Islet precursor cell (in vitro differentiated cells): ENCODE data around the gene PIM1.
"Not testable (repeated sequence)": the region's sequence is repeated elsewhere in the genome, so short reads cannot be mapped to it uniquely, and the experiment has no call there.

Experiments used
- DNase-seq: peaks from one replicate; pipeline ENCODE4 v3.0.0-alpha.2; 2018

Gene PIM1

DNA sequence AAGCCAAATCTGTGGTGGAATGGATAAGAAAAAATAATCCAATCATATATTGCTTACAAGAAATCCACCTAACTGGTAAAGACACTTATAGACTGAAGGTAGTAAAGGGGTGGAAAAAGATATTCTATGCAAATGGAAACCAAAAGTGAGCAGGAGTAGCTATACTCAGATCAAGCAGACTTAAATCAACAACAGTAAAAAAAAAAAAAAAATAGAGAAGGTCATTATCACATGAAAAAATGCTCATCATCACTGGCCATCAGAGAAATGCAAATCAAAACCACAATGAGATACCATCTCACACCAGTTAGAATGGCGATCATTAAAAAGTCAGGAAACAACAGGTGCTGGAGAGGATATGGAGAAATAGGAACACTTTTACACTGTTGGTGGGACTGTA is 24.9 kb downstream of the PIM1 start:
- not testable (repeated sequence) for DNase-seq

DNA sequence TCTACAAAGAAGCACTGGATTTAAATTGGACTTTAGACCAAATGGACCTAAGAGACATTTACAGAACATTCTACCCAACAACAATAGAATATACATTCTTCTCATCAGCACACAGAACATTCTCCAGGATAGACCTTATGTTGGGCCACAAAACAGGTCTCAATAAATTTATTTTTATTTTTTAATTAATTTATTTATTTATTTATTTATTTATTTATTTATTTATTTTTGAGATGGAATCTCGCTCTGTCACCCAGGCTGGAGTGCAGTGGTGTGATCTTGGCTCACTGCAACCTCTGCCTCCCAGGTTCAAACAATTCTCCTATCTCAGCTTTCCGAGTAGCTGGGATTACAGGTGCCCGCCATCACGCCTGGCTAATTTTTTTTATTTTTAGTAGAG is 26.5 kb downstream of the PIM1 start:
- not testable (repeated sequence) for DNase-seq

DNA sequence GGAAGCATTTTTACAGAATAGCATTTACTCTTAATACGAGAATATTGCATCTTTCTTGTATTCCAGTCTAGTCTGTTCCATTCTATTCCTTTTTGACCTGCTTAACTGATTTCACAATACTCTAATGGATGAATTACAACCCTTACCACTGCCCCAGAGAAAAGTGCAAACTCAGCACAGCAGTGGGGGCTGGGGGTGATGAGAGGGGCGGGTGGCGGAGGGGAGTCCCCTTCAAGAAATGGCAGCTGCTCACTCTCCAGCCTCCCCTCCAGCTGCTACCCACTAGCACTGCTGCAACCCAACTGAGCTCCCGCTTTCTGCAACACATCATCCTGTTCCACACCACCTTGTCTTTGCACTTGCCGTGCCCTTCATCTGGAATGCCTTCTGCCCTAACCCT is 30.1 kb downstream of the PIM1 start:
- DNase-seq, result no peak

DNA sequence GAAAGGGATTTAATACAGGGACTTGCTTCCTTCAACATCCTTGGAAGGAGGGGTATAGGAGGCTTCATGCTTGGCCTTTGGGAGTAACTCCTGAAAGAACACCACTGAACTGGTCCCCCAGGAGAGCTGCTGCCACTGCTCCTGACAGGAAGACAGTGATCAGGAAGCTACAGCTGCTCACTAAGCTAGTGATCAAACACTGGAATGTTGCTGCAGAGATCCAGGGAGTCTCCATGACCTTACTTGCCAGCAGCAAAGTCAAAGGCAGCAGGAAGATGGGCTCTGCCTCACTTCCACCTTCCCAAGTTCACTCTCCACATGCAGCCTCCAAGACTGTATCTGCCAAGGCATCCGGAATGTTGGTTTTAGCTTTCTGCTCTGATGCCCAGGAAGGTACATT is 31.8 kb downstream of the PIM1 start:
- no peak for DNase-seq

DNA sequence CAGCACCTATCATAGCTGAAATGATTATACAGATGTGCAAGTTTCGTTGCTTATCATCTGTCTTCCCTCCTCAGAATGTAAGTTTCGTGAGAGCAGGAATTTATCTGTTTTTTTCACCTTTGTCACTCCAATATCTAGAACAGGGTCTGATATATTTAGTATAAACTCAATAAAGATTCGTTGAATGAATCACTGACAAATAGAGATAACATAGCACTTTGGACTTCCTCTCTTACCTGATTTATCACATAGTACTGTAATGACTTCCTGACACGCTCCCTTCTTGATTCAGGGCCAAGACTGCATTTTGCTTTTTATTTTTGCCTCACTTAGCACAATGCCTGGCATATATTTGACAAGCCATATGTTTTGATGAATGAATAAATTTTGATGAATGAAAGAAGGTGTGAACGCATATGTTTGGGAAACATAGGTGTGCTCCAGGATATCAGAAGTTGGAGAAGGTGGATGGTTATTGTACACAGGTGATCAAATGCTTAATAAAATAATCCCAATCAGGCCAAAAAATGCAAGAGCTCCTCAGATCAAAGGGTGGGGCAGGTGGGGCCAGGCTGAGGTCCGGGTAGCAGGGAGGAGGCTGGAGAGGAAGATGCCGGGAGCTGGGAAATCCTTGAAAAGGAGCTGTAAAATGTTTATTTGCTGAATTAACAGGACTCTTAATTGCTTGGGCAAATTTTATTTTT is 33.0 kb downstream of the PIM1 start:
- DNase-seq, result no peak

DNA sequence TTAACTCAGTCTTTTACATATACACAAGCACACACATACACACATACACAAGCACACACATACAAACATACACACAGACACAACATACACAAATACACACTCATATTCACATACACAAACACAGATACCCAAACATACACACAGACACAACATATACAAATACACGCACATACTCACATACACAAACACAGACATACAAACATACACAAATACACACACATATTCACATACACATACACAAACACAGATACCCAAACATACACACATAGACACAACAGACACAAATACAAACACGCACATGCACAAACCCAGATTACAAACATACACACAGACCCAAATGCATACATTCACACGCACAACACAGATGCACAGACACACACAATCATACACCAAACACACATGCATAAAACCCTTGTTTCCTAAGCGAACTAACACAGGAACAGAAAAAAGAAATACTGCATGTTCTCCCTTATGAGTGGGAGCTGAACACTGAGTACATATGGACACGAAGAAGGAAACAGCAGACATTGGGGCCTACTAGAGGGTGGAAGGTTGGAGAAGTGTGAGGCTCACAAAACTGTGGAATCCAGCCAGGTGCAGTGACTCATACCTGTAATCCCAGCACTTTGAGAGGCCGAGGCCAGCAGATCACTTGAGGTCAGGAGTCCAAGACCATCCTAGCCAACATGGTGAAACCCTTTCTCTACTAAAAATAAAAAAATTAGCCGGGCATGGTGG is 34.2 kb downstream of the PIM1 start:
- DNase-seq, result peak; percentile 59

DNA sequence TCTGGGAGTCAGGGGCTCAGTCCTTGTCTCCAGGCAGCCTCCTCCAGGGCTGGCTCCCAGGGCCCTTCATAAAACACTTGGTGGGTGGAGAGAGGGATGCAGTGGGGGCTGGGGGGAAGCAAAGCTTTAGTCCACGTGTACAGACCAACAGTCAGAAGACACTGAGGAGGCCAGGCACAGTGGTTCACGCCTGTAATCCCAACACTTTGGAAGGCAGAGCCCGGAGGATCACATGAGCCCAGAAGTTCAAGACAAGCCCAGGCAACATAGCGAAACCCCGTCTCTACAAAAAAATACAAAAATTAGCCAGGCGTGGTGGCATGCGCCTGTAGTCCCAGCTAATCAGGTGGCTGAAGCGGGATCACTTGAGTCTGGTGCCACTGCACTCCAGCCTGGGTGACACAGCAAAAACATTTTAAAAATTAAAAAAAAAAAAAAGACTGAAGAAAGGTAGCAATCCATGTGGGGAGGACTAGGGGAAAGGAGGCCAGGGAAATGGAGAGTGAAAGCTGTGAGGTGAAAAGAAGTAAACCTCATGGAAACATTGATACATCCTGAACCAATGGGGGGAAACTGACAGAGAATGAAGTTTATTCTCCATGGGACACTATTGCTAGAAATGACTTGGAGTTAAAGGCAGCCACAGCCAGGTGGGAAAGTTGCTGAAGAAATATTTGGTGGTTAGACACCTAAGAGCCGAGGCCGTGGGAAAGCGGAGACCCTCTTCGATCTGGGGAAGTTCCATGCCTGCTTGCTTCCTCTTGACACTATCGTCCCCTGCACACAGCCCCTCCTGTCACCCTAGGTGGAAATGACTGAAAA is 35.4 kb downstream of the PIM1 start:
- no peak for DNase-seq

DNA sequence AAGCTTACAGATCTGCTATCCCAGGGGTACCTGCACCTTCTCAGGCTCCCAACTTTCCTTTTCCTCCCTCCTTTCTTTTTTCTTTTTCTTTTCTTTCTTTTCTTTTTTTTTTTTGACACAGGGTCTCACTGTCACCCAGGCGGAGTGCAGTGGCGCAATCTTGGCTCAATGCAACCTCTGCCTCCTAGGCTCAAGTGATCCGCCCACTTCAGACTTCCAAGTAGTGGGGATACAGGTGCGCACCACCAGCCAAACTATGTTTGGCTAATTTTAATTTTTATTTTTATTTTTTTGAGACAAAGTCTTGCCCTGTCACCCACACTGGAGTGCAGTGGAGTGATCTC is 36.0 kb downstream of the PIM1 start:
- no peak for DNase-seq

DNA sequence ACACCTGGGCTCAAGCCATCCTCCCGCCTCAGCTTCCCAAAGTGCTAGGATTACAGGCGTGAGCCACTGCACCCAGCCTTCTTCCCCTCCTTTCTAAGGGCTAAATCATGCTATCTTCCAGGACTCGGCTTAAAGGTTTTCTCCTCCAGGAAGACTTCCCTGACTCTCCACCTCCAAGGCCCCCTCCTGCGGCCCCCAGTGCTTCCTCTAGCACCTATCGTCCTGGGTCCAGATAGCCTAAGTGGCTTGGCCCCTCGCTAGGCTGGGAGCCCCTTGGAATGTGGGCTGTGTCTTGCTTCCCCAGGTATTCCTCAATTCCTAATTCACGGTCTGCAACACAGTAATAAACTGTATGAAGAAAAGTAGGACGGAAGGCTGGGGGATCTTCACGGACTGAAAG is 36.7 kb downstream of the PIM1 start:
- no peak for DNase-seq

DNA sequence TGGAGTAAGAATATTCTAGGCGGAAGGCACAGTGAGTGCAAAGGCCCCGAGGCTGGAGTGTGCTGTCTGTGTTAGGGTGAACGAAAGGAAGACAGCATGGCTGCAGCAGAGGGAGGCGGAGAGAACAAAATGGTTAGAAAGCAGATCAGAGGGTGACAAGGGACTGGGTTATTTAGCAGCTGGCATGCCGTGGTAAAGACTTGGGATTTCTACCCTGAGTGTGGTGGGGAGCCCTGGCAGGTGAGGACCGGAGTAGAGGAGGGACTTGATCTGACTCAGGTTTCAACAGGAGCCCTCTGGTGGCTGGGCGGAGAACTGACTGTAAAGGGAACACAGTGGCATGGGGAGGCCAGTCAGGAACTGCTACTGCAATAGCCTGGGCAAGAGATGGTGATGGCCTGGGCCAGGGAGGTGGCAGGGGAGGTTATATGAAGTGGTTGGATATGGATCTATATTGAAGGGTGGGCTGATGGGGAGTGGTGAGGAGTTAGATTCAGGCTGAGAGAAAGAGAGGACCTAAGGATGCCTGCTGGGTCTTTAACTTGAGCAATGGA is 38.0 kb downstream of the PIM1 start:
- DNase-seq, result peak; percentile 95

DNA sequence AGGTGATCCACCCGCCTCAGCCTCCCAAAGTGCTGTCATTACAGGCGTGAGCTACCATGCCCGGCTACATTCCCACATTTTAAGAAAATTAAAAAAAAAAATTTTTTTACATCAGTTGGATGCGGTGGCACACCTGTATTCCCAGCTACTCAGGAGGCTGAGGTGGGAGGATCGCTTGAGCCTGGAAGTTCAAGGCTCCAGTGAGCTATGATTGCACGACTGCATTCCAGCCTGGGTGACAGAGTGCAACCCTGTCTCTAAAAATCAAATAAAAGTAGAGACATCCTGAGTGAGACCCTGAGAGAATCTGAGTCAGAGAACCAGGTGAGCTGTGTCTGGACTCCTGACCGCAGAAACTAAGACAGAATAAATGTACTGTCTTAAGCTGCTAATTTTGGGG is 38.8 kb downstream of the PIM1 start:
- no peak for DNase-seq

DNA sequence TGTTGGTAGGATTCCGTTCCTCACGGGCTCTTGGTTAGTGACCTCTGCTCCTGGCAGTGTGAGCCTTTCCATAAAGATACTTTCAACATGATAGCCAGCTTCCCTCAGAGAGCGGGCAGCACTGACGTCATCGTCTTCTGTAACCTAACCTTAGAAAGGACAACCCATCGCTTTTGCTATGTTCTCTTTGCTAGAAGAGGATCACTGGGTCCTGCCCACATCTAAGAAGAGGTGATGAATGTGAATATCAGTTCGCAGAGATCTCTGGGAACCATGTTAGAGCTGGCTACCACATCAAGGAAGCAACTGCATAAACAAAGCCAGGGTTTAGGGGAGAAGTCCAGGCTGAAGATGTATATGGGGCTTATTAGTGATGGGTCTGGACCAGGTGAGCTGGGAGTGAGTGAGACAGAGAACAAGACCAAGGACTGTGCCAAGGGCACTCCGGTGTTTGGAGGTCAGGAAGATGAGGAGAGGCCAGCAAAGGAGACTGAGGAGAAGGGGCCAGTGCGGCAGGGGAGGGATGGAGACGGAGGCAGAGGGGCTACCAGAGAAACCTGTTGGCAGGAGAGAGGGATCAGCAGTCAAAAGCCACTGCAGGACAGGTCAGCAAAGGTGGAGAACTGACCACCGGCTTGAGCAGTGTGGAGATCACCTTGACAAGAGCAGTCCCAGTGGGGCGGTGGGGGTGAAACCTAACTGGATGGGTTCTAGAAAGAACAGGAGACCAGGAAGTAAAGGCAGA is 39.7 kb downstream of the PIM1 start:
- no peak for DNase-seq

DNA sequence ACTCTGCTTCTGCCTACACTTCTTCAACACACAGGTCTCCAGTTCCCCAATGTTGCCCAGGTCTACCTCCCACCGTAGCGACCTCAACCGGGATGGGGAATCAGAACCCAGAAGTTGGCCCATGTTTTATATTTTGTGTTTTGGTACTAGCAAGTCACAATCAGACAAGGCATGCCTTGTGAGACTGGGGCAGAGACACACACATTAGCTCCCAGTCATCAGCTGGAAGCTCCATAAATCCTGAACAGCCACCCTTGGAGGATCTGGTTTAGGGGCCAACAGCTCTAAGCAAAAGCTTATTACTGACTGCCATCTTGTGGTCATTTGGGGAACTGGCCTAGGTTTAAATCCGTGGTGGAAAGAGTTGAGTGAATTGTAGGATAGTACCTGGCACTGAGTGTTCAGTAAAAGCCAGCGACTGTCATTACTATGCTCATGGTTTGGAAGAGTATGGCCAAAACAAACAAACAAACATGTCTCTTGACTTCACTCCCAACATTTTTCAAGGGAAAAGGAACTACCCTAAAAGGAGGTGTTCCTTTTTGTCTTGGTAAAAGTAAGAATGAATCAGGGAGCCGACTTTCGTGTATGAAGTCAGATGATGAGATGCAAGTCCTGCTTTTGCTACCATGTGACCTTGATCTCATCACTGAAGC is 40.5 kb downstream of the PIM1 start:
- DNase-seq, result peak; percentile 92

DNA sequence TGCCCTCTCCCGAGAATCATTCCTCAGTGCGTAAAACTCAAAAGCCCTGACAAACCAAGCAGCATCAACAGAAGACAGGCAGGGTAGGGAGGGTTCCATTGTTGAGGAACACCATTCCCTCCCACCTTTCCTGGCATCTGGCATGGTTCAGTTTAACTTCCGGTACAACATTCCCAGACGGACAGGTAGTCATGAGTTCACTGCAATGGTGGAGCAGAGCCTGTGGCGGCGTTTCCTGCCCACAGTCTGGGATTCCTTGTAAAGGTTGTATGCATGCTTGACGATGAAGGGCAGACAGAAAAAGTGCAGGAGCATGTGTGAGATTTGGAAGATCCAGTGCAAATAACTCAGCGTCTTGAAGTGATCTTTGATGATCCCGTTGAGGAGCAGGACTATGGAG is 42.3 kb downstream of the PIM1 start:
- peak; percentile 58 for DNase-seq

DNA sequence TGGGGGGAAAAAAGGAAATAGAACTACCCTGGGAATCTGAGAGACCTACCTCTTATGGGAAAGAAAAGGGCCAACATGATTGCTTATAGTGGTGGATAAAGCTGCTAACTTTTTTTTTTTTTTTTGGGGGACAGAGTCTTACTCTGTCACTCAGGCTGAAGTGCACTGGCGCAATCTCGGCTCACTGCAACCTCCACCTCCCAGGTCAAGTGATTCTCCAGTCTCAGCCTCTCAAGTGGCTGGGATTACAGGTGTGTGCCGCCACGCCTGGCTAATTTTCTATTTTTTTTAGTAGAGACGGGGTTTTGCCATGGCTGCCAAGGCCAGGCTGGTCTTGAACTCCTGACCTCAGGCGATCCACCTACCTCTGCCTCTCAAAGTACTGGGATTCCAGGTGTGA is 48.1 kb downstream of the PIM1 start:
- no peak for DNase-seq

DNA sequence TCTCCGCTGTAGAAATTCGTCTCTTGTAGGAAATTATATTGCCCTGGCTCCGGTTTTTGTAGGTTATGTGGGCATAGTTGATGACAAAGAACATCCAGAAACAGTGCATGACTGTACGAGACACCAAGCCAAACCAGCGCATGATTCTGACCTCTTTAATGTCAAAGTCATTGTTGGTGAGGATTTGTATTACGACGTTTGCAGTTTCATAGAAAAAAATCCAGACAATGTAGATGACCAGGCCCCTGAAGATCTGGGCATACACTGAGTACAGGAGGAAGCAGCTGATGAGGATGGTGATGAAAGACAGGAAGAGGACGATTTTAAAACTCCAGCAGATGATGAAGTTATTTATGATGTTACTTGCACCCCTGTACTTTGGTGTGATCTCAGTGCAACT is 48.6 kb downstream of the PIM1 start:
- DNase-seq, result no peak

DNA sequence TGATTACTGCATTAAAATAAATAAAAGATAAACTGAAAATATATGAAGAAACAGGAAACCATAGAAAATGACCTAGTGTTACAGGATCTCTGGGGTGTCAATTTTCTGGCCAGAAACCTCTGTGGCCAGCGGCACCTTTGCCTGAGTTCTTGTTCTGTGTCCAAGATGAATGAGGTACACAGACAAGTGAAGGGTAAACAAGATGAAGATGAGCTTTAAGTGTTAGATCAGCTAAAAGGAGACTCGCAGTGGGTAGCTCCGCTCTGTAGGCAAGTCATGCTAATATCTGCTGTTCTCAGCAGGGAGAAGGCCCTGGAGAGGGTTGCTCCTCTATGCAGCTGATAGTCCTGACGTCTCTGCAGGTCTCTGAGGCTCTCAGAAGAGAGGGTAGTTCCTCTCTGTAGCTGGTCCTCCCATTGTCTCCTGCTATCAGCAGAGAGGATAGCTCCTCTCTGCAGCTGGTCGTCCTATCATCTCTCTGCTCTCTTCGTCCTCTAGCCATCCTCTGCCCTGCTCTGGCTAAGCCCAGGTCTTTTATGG is 51.7 kb downstream of the PIM1 start:
- no peak for DNase-seq

DNA sequence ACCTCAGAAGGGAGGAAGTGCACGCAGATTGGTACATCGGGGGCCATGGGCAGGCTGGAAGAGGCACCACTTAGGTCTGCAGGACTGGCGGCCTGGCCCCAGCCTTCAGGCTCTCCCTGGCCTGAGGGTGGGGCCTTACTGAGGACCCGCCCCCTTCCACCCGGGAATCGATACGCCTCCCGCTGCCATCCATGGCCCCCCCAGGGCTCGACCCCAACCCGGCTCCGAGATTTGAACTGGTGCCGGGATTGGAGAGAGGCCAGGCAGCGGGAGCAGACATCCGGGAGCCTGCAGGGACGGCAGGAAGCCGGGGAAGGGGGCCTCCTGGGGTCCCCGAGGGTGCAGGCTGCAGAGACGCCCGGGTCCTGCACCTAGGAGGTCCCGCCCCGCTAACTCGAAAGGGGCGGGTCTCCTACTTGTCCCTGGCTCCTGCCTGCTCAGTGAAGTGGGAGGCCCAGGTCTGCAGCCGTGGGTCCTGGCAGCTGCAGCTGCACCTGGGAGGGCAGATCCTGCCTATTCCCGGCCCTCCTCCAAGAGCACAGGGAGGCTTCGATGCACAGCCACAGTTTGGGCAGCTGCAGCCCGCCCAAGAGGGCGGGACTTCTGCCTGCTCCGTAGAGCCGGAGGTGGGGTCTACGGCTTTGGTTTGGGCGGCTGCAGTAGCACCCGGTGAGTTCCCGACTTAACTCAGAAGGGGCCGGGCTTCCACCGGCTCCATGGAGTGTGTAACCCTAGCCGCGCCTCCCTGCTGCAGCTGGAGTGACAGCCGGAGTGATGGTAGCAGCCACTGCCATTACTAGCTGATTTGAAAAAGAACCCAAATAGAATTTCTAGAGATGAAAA is 52.4 kb downstream of the PIM1 start:
- DNase-seq, result peak; percentile 99

DNA sequence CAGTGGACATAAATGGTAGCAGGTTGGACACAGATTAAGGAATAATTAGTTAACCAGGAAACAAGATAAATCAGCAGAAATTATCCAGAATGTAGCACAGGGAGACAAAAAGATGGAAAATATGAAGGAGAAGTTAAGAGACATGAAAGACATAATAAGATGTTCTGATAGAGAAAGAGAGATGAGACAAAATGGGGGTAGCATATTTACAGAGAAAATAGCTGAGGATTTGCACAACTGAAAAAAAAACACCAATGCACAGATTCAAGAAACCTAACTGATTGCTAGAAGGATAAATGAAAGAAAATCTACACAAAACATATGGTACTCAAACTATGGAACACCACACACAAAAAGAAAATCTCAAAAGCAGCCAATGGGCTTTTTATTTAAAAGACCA is 53.0 kb downstream of the PIM1 start:
- no peak for DNase-seq
